Measurements from ENCODE around the gene GCK.

The GCK gene

DNA sequence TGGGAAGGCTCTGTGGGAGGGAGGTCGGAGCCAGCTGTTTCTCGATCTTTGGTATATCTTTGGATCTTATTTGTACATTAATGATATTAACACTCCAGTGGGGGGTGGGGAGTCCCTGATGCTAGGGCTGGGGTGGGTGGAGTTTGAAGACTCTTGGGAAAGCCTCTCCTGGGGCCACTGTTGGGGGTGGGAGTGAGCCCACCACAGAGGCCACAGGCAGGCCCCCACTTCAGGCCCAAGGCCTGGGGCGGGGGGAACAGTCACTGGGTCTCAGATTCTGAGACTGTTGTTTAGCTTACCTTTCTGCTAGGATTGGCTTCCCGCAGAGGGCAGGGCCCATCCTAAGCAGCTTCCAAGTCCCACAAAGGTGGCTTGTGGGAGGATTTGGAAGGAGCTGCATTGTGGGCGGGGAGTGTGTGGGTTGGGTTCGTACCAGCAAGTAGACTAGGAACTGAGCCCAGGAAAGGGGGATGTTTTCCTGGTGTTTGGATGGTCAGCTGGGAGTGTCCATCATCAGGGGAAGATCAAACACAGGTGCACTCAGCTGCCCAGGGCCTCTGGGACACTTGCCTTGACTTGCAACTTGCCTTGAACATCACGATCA, 23.4 kb upstream of the GCK start:
- Histone ChIP-seq H3K4me2 (no peak overlapping the region), H3K27me3 (ENCODE audit: insufficient read depth, low read depth) (no peaks in the 10 kb centered on the region), H3K4me3 (IDR thresholded peaks at IDR 0.05; ENCODE audit: insufficient read depth, low read depth, low read length) (no peak overlapping the region), H3K79me2 (ENCODE audit: insufficient read depth, low read depth) (no peaks in the 10 kb centered on the region), H3K4me1 (ENCODE audit: low read depth, poor library complexity, severe bottlenecking) (no peaks in the 10 kb centered on the region), H4K20me1 (ENCODE audit: insufficient read depth) (no peaks in the 10 kb centered on the region), H3K9ac (no peak overlapping the region), H2AFZ (ENCODE audit: low read depth) (no peak overlapping the region), H3K36me3 (ENCODE audit: insufficient read depth) (peaks cover 7% of the 10 kb centered on the region; the same call in 1 of the 2 replicates), H3K27ac (no peak overlapping the region)
- no peak for TF ChIP-seq CTCF (conservative IDR thresholded peaks at IDR 0.05; ENCODE audit: low read depth, low read length)

- H3K4me1 ChIP-seq (ENCODE audit: low read depth, poor library complexity, severe bottlenecking) = peaks cover 6% of the 10 kb centered on the region
- peaks cover 7% of the 10 kb centered on the region; the same call in 1 of the 2 replicates for H3K36me3 ChIP-seq (ENCODE audit: insufficient read depth)
- no peaks in the 10 kb centered on the region for H3K27me3 ChIP-seq (ENCODE audit: insufficient read depth, low read depth)
- H2AFZ ChIP-seq (ENCODE audit: low read depth) = no peak overlapping the region
- H3K27ac ChIP-seq = no peak overlapping the region
- H3K4me3 ChIP-seq (IDR thresholded peaks at IDR 0.05; ENCODE audit: insufficient read depth, low read depth, low read length) = no peak overlapping the region
- no peaks in the 10 kb centered on the region for H4K20me1 ChIP-seq (ENCODE audit: insufficient read depth)
- H3K79me2 ChIP-seq (ENCODE audit: insufficient read depth, low read depth) = no peaks in the 10 kb centered on the region
- TF ChIP-seq CTCF (conservative IDR thresholded peaks at IDR 0.05; ENCODE audit: low read depth, low read length) = no peak
- H3K9ac ChIP-seq = no peak overlapping the region
- H3K4me2 ChIP-seq = no peak overlapping the region
Observed at GRCh38 chr7:44212018-44212417, 22.8 kb upstream of the GCK start.

DNA sequence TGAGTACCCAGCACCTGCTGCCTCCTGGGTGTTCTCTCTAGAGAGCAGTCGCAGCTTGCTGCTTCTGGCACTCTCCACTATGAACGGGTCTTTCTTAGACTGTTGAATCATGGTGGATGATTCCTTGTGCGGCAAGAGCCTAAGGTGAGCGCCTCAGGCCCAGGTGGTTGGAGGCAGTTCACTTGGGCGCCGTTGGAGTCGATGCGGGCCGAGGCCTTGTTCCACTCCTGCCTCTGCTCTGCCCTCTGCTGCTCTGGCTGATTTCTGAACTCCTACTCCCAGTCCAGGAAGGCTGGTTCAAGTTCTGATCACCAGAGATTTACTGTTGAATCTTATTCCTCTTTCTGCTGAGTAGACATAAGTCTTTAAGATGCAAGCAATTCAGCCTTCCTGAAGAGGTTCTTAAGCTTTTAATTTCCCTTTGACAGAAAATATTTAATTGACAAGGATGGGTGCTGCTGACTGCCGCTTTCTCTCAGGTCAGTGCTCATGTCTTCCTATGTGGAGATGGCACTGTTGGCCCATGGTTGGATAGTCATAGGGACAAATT, 22.0 kb upstream of the GCK start:
- no peak overlapping the region for H2AFZ ChIP-seq (ENCODE audit: low read depth)
- H3K79me2 ChIP-seq (ENCODE audit: insufficient read depth, low read depth) = no peaks in the 10 kb centered on the region

DNA sequence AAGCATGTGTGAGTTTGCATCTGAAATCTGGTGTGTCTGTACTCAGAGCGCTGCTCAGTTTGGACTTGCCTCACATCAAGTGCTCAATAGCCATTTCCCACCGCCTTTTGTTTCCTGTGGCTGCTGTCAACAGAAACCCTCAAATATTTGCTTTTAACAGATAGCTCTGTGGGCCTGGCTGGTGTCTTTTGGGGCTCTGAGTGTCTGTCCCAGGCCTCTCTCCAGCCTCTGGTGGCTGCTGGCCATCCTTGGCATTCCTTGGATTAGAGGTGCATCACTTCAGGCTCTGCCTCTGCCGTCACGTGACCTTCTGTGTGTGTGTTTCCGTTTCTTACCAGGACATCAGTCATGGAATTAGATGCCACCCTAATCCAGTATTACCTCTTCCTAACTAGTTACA, 20.9 kb upstream of the GCK start:
- H3K9ac ChIP-seq = no peak overlapping the region
- H3K4me1 ChIP-seq (ENCODE audit: low read depth, poor library complexity, severe bottlenecking) = peaks cover 8% of the 10 kb centered on the region
- no peak overlapping the region for H3K4me3 ChIP-seq (IDR thresholded peaks at IDR 0.05; ENCODE audit: insufficient read depth, low read depth, low read length)
- peaks cover 7% of the 10 kb centered on the region; the same call in 1 of the 2 replicates for H3K36me3 ChIP-seq (ENCODE audit: insufficient read depth)
- H3K27me3 ChIP-seq (ENCODE audit: insufficient read depth, low read depth) = no peaks in the 10 kb centered on the region
- H3K79me2 ChIP-seq (ENCODE audit: insufficient read depth, low read depth) = no peaks in the 10 kb centered on the region
- H3K27ac ChIP-seq = no peak overlapping the region
- TF ChIP-seq CTCF (conservative IDR thresholded peaks at IDR 0.05; ENCODE audit: low read depth, low read length) = no peak
- no peak overlapping the region for H2AFZ ChIP-seq (ENCODE audit: low read depth)
- no peaks in the 10 kb centered on the region for H4K20me1 ChIP-seq (ENCODE audit: insufficient read depth)
- H3K4me2 ChIP-seq = no peak overlapping the region

More for the DNA sequence above, 22.0 kb upstream of the GCK start:
- Histone ChIP-seq H3K27me3 (ENCODE audit: insufficient read depth, low read depth) (no peaks in the 10 kb centered on the region), H3K36me3 (ENCODE audit: insufficient read depth) (peaks cover 7% of the 10 kb centered on the region; the same call in 1 of the 2 replicates), H3K27ac (no peak overlapping the region), H4K20me1 (ENCODE audit: insufficient read depth) (no peaks in the 10 kb centered on the region), H3K9ac (no peak overlapping the region), H3K4me2 (no peak overlapping the region), H3K4me3 (IDR thresholded peaks at IDR 0.05; ENCODE audit: insufficient read depth, low read depth, low read length) (no peak overlapping the region), H3K4me1 (ENCODE audit: low read depth, poor library complexity, severe bottlenecking) (peaks cover 8% of the 10 kb centered on the region)
- no peak for TF ChIP-seq CTCF (conservative IDR thresholded peaks at IDR 0.05; ENCODE audit: low read depth, low read length)

All from KMS-11 (cell line).